ENCODE results near the gene SOCS2.

DNA sequence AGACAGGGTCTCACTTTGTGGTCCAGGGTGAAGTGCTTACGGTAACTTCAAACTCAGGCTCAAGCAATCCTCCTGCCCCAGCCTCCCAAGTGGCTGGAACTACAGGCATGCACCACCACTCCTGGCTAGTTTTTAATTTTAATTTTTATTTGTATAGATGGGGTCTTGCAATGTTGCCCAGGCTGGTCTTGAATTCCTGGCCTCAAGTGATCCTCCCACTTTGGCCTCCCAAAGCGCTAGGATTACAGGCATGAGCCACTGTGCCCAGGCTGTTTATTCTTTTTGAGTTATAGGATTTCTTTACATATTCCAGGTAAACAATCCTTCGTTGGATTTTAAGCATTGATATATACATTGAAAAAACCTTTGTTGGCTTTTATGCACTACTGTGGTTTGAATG, 26.7 kb downstream of the SOCS2 start:
- TF ChIP-seq POLR2A (IDR thresholded peaks at IDR 0.05): no peak
- TF ChIP-seq, protein P1, sequence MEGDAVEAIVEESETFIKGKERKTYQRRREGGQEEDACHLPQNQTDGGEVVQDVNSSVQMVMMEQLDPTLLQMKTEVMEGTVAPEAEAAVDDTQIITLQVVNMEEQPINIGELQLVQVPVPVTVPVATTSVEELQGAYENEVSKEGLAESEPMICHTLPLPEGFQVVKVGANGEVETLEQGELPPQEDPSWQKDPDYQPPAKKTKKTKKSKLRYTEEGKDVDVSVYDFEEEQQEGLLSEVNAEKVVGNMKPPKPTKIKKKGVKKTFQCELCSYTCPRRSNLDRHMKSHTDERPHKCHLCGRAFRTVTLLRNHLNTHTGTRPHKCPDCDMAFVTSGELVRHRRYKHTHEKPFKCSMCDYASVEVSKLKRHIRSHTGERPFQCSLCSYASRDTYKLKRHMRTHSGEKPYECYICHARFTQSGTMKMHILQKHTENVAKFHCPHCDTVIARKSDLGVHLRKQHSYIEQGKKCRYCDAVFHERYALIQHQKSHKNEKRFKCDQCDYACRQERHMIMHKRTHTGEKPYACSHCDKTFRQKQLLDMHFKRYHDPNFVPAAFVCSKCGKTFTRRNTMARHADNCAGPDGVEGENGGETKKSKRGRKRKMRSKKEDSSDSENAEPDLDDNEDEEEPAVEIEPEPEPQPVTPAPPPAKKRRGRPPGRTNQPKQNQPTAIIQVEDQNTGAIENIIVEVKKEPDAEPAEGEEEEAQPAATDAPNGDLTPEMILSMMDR (IDR thresholded peaks at IDR 0.05): no peak
